ENCODE measurements around the gene SEPTIN10. TPM values are rescaled to one million over a fixed set of nuclear protein-coding genes. Genes with fewer than 3 reads are reported as not detected.
"Not testable (repeated sequence)": the region's sequence is repeated elsewhere in the genome, so short reads cannot be mapped to it uniquely, and the experiment has no call there.

Gene SEPTIN10
- polyA plus RNA-seq, 3 donors, result 11.5 to 67.5 (median 42.7) TPM

- 0 to 2% (median 0%) methylated on average over 60 to 82 of the region's 82 CpGs for WGBS, 3 donors
- H3K27ac ChIP-seq (ENCODE audit: low read depth, low read length), result peak overlapping the region; percentile 94
Measured at GRCh38 chr2:109613081-109613921, 465 bp downstream of the SEPTIN10 start.

- WGBS, 3 donors, result 84 to 90% (median 87%) methylated on average over 5 of the region's 5 CpGs
- H3K27ac ChIP-seq (ENCODE audit: low read depth, low read length), result no peak overlapping the region
Measured at GRCh38 chr2:109611467-109612095, 2.2 kb downstream of the SEPTIN10 start.

- H3K27ac ChIP-seq (ENCODE audit: low read depth, low read length), result no peak overlapping the region
- 35 to 78% (median 50%) methylated on average over 8 of the region's 8 CpGs for WGBS, 3 donors
Measured at GRCh38 chr2:109609352-109610024, 4.3 kb downstream of the SEPTIN10 start.

GRCh38 chr2:109607766-109608165 lies 6.0 kb downstream of the SEPTIN10 start:
- 74 to 83% (median 83%) methylated on average over 2 of the region's 2 CpGs for WGBS, 3 donors
- no peak overlapping the region for H3K27ac ChIP-seq (ENCODE audit: low read depth, low read length)

- 77 to 90% (median 80%) methylated on average over 5 of the region's 5 CpGs for WGBS, 3 donors
- H3K27ac ChIP-seq (ENCODE audit: low read depth, low read length), result no peak overlapping the region
Measured at GRCh38 chr2:109604597-109604996, 9.2 kb downstream of the SEPTIN10 start.

GRCh38 chr2:109602617-109603188 lies 11.1 kb downstream of the SEPTIN10 start:
- WGBS, 3 donors, result 90 to 92% (median 91%) methylated on average over 3 of the region's 3 CpGs
- H3K27ac ChIP-seq (ENCODE audit: low read depth, low read length), result no peak overlapping the region

GRCh38 chr2:109601783-109602182 lies 12.0 kb downstream of the SEPTIN10 start:
- 63 to 79% (median 78%) methylated on average over 6 of the region's 6 CpGs for WGBS, 3 donors
- no peak overlapping the region for H3K27ac ChIP-seq (ENCODE audit: low read depth, low read length)

- 88 to 94% (median 89%) methylated on average over 3 of the region's 3 CpGs for WGBS, 3 donors
- H3K27ac ChIP-seq (ENCODE audit: low read depth, low read length), result no peak overlapping the region
Measured at GRCh38 chr2:109597283-109597682, 16.5 kb downstream of the SEPTIN10 start.

GRCh38 chr2:109595644-109596043 lies 18.1 kb downstream of the SEPTIN10 start:
- H3K27ac ChIP-seq (ENCODE audit: low read depth, low read length), result no peak overlapping the region
- WGBS, 3 donors, result 85 to 88% (median 87%) methylated on average over 4 of the region's 4 CpGs

GRCh38 chr2:109594246-109594885 lies 19.4 kb downstream of the SEPTIN10 start:
- 90 to 94% (median 94%) methylated on average over 16 of the region's 16 CpGs for WGBS, 3 donors
- no peak overlapping the region for H3K27ac ChIP-seq (ENCODE audit: low read depth, low read length)

- H3K27ac ChIP-seq (ENCODE audit: low read depth, low read length), result no peak overlapping the region
- WGBS, 3 donors, result 92 to 93% (median 92%) methylated on average over 3 of the region's 3 CpGs
Measured at GRCh38 chr2:109592905-109593304, 20.9 kb downstream of the SEPTIN10 start.

- no peak overlapping the region for H3K27ac ChIP-seq (ENCODE audit: low read depth, low read length)
Measured at GRCh38 chr2:109591206-109591605, 22.6 kb downstream of the SEPTIN10 start.

GRCh38 chr2:109586687-109587086 lies 27.1 kb downstream of the SEPTIN10 start:
- no peak overlapping the region for H3K27ac ChIP-seq (ENCODE audit: low read depth, low read length)

- 87 to 88% (median 87%) methylated on average over 6 of the region's 6 CpGs for WGBS, 3 donors
- no peak overlapping the region for H3K27ac ChIP-seq (ENCODE audit: low read depth, low read length)
Measured at GRCh38 chr2:109582928-109583895, 30.6 kb downstream of the SEPTIN10 start.

GRCh38 chr2:109577630-109578029 lies 36.1 kb downstream of the SEPTIN10 start:
- whole genome bisulfite sequencing, 3 donors, result 94 to 98% (median 97%) methylated on average over 7 of the region's 7 CpGs
- H3K27ac ChIP-seq (ENCODE audit: low read depth, low read length), result not testable (repeated sequence)

GRCh38 chr2:109575373-109575772 lies 38.4 kb downstream of the SEPTIN10 start:
- WGBS, 3 donors, result 13 to 63% (median 44%) methylated on average over 1 of the region's 1 CpG
- H3K27ac ChIP-seq (ENCODE audit: low read depth, low read length), result no peak overlapping the region

- no peak overlapping the region for H3K27ac ChIP-seq (ENCODE audit: low read depth, low read length)
- 72 to 88% (median 79%) methylated on average over 4 of the region's 4 CpGs for WGBS, 3 donors
Measured at GRCh38 chr2:109563980-109564550, 49.7 kb downstream of the SEPTIN10 start.
